Immature natural killer cell (primary cell): ENCODE measurements around the gene FSHB. TPM values are rescaled to one million over a fixed set of nuclear protein-coding genes. Genes with fewer than 3 reads are reported as not detected.
"Not testable (repeated sequence)": the region's sequence is repeated elsewhere in the genome, so short reads cannot be mapped to it uniquely, and the experiment has no call there.

ENCODE experiments used
- DNase-seq, 3 donors: peaks; one replicate each; pipeline ENCODE4 v3.0.0; 2022; ENCODE audit warnings: mixed read lengths in 1 of 3
- H3K27ac Mint-ChIP-seq, 6 donors: one replicate each; pipeline ENCODE4 v1.8.0; 2020; ENCODE audit warnings: mixed read lengths in 6 of 6, mild to moderate bottlenecking in 5 of 6, inconsistent platforms in 4 of 6, moderate library complexity in 3 of 6
- H3K27me3 Mint-ChIP-seq, 3 donors: one replicate each; pipeline ENCODE4 v1.8.0; 2020 to 2021; ENCODE audit warnings: low read depth in 3 of 3, mild to moderate bottlenecking in 3 of 3, mixed read lengths in 3 of 3, moderate library complexity in 3 of 3, inconsistent platforms in 1 of 3
- H3K36me3 Mint-ChIP-seq, 3 donors: one replicate each; pipeline ENCODE4 v1.8.0; 2020; ENCODE audit warnings: mixed read lengths in 3 of 3, inconsistent platforms in 2 of 3, mild to moderate bottlenecking in 2 of 3
- H3K4me1 Mint-ChIP-seq, 2 donors: one replicate each; pipeline ENCODE4 v1.8.0; 2020; ENCODE audit warnings: inconsistent platforms in 2 of 2, mild to moderate bottlenecking in 2 of 2, mixed read lengths in 2 of 2, moderate library complexity in 1 of 2
- H3K4me3 Mint-ChIP-seq, 5 donors: one replicate each; pipeline ENCODE4 v1.8.0; 2020; ENCODE audit warnings: mild to moderate bottlenecking in 5 of 5, mixed read lengths in 5 of 5, inconsistent platforms in 3 of 5, moderate library complexity in 3 of 5
- H3K9me3 Mint-ChIP-seq, 6 donors: one replicate each; pipeline ENCODE4 v1.8.0; 2020; ENCODE audit warnings: mild to moderate bottlenecking in 6 of 6, mixed read lengths in 6 of 6, inconsistent platforms in 4 of 6, moderate library complexity in 3 of 6
- polyA plus RNA-seq, 3 donors: library from polyadenylated mRNA; unstranded; fragments of 300-500 nt; fragmentation: Illumina TruSeq; gene quantifications; one replicate each; pipeline ENCODE4 v1.2.3, GENCODE V29; 2021

FSHB gene
- polyA plus RNA-seq: not detected

DNA sequence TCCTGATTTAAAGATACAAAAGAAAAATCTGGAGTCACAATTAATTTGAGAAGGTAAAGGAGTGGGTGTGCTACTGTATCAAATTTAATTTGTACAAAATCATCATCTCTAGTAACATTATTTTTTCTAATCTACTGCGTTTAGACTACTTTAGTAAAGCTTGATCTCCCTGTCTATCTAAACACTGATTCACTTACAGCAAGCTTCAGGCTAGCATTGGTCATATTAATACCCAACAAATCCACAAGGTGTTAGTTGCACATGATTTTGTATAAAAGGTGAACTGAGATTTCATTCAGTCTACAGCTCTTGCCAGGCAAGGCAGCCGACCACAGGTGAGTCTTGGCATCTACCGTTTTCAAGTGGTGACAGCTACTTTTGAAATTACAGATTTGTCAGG lies at the start of gene FSHB:
Gene FSHB, plus strand, starts transcription at position 301 of the 400 bp plus-strand sequence. CDS start 889 bp downstream, outside the sequence.
- H3K4me3 Mint-ChIP-seq: no peak within 1 kb of the TSS
- H3K27me3 Mint-ChIP-seq: peaks cover 1 to 2% (median 2%) of the 10 kb centered on the region in 3 donors
- no peaks in the 10 kb centered on the region for H3K4me1 Mint-ChIP-seq
- no peak within 1 kb of the TSS for H3K27ac Mint-ChIP-seq
- DNase-seq: no peak
- H3K9me3 Mint-ChIP-seq: peaks cover 0 to 7% (median 3%) of the 10 kb centered on the region in 6 donors
- peaks cover 0 to 3% (median under 1%) of the 10 kb centered on the region in 3 donors for H3K36me3 Mint-ChIP-seq

DNA sequence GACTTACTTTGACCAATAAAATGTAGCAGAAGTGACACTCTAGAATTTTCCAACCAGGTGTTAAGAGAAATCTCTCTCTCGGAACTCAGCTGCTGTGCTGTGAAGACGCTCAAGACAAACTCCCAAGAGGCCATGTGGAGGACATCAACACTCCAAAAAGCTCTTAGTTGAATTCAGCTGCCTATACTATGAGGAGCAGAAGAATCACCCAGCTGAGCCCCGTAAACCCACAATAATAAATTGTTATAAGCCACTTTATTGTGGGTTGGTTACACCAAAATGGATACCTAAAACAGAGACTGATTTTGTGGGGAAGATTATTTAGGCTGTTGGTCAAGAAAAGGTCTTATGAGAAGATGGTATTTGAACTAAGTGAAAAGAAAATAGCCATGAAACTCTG lies 44.1 kb upstream of the FSHB start:
- no peak for DNase-seq
- Mint-ChIP-seq H3K27ac (no peak overlapping the region), H3K9me3 (peaks cover 0 to 7% (median 0%) of the 10 kb centered on the region in 6 donors), H3K27me3 (peaks cover 0 to 2% (median 2%) of the 10 kb centered on the region in 3 donors), H3K4me3 (no peak overlapping the region), H3K36me3 (no peaks in the 10 kb centered on the region), H3K4me1 (no peaks in the 10 kb centered on the region)

DNA sequence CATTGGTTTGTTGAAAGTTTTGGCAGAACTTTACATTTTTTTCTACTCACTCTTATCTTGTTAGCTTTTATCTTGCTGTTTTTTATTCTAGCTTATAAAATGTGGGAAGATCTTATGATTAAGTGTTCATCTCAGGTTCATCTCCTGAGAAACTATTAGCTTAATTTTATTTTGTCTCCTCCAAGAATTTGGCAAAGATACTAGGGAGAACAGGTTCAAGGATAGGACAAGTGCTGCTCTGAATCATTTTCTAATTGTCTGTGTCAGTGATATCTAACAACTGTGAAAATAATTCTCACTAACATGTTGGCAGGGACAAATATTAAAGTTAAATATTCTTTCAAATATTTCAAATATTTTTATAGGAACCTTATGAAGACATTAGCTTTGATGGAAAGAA lies 38.2 kb upstream of the FSHB start:
- Mint-ChIP-seq H3K4me3 (no peak overlapping the region), H3K9me3 (no peaks in the 10 kb centered on the region)

DNA sequence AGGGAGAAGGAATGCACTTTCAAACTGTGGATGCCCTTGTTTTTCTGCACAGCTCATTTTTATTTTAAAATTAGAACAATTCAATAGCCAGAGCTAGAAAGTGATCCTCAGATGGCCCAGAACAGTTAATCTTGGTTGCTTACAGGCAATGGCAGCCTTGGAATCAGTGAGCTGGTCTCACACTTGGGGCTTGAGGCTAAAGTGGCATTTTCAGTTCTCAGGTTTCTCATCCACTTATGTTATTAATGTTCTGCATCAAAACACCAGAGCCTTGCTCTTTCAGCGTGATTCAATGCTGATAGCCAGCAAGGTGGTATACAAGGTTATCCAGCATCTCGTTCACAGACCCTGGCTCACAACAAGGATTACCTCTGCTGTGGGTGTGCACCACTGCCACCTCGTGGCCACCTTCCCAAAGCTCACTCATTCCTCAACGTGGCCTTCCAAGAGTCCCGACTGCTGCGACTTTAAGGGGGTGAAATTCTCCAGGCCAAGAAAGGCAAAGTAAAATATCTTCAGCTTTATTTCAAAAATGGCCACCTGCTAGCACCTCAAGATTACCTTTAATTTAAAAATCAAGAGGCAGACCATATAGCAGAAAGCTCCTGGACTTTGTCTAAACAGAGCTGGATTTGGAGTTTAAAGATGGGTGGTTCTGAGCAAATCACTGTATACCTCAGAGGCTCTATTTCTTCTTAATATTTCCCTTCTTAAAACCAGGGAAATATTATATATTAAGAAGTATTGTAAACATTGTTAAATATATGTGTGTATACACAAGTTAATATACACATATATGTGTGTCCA lies 34.2 kb upstream of the FSHB start:
- Mint-ChIP-seq H3K36me3 (no peaks in the 10 kb centered on the region), H3K4me1 (peaks cover 3 to 10% of the 10 kb centered on the region in 2 donors), H3K4me3 (no peak overlapping the region)

More for the DNA sequence above, 38.2 kb upstream of the FSHB start:
- Mint-ChIP-seq H3K4me1 (peaks cover 3 to 10% of the 10 kb centered on the region in 2 donors), H3K27me3 (peaks cover 0 to 6% (median 0%) of the 10 kb centered on the region in 3 donors), H3K36me3 (no peaks in the 10 kb centered on the region), H3K27ac (no peak overlapping the region)
- no peak for DNase-seq

DNA sequence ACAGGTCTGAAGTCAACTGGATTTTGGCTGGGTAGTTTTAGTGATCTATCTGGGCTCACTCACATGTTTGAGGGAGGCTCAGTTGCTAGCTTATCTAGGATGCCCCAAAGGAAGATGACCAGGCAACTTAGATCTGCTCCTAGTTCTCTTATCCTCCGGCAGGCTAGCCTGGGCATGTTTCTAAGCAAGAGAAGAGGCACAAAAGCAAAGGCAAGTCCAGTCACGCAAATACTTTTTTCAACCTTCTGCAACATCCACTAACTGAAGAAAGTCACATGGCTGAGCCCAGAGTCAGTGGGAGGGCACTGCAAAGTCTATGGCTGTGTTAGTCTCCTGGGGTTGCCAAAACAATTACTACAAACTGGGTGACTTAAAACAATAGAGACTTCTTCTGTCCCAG lies 32.9 kb upstream of the FSHB start:
- no peak for DNase-seq
- H3K4me3 Mint-ChIP-seq: no peak overlapping the region
- no peak overlapping the region for H3K27ac Mint-ChIP-seq
- peaks cover 3 to 10% of the 10 kb centered on the region in 2 donors for H3K4me1 Mint-ChIP-seq
- H3K9me3 Mint-ChIP-seq: peaks cover 0 to 2% (median 0%) of the 10 kb centered on the region in 6 donors
- no peaks in the 10 kb centered on the region for H3K27me3 Mint-ChIP-seq
- no peaks in the 10 kb centered on the region for H3K36me3 Mint-ChIP-seq

More for the DNA sequence above, 34.2 kb upstream of the FSHB start:
- Mint-ChIP-seq H3K27me3 (peaks cover 0 to 4% (median 0%) of the 10 kb centered on the region in 3 donors), H3K27ac (no peak overlapping the region), H3K9me3 (peaks cover 0 to 2% (median 0%) of the 10 kb centered on the region in 6 donors)
- DNase-seq: peak; percentile 6 to 17 (median 15)

DNA sequence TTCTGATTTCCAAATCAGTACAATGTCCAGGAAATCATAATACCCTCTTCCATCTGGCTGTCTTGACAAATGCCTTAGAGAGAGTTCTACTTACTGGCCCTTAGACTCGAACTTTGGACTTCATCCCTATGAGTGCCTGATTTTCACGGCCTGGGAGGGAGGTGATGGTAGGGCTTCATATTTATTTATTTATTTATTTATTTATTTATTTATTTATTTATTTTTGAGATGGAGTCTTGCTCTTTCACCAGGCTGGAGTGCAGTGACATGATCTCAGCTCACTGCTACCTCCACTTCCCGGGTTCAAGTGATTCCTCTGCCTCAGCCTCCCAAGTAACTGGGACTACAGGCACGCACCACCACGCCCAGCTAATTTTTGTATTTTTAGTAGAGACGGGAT lies 27.8 kb upstream of the FSHB start:
- H3K27me3 Mint-ChIP-seq, H3K9me3 Mint-ChIP-seq, H3K36me3 Mint-ChIP-seq, H3K4me3 Mint-ChIP-seq, DNase-seq, H3K27ac Mint-ChIP-seq: not testable (repeated sequence)
- peaks cover 5 to 16% of the 10 kb centered on the region in 2 donors for H3K4me1 Mint-ChIP-seq

DNA sequence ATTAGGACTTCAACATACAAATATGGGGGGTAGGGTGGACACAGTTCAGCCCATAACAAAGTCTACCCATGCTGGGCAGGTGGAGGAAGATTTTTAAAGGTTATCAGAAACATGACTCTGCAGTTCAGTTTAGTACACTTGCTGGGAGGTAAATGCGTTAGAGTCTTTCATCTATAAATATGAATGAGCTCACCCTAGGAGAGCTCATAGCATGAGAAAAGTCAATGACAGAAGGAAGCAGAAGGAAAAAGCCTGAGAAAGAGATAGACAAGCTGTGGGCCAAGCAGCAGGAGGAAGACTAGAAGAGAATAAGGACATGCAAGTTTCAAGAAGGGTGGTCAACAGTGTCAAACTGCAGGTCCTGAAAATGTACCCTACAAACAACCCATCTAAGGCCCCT lies 27.0 kb upstream of the FSHB start:
- peaks cover 0 to 2% (median 0%) of the 10 kb centered on the region in 3 donors for H3K27me3 Mint-ChIP-seq
- H3K36me3 Mint-ChIP-seq: peaks cover 0 to 4% (median 0%) of the 10 kb centered on the region in 3 donors
- H3K4me3 Mint-ChIP-seq: no peak overlapping the region
- H3K9me3 Mint-ChIP-seq: peaks cover 0 to 2% (median 0%) of the 10 kb centered on the region in 6 donors
- no peak for DNase-seq
- no peak overlapping the region for H3K27ac Mint-ChIP-seq
- H3K4me1 Mint-ChIP-seq: peaks cover 5 to 16% of the 10 kb centered on the region in 2 donors

DNA sequence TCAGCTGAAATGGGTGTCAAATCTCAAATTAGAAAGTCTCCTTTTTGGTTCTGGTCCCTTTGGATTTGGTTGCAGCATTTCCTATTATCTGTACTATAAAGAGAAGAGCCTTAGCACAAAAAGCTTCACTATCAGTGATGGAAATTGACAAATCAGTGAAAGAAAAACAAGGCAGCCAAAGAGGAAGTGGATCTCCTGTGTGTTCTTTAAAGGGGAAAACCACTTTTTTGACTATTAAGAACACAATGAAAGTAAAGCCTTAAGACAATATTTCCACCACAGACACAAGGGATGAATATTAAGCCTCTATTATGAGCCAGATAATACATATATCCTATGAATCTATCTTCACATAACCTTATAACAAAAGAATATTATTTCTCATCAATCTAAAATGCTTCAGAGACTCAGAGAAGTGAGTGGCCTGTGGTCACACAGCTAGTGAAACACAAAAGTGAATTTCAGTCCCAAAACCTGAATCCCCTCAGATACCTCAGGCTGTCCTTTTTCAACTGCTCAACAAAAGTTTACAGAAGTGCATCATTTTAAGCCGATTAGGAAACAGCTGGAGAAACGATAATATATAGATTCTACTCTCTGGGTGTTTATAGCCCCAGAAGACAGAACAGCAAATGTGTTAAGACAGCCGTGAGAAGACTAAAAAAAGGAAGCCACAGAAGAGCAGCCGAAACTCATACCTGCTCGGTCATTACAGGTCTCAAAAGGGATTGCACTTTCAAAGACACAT lies 24.4 kb upstream of the FSHB start:
- H3K4me3 Mint-ChIP-seq: peak overlapping the region in 1 of 5 donors; percentile 12
- peak overlapping the region in 2 of 6 donors; percentile 0 to 5 for H3K27ac Mint-ChIP-seq
- H3K9me3 Mint-ChIP-seq: no peaks in the 10 kb centered on the region
- no peak for DNase-seq
- peaks cover 0 to 2% (median 0%) of the 10 kb centered on the region in 3 donors for H3K27me3 Mint-ChIP-seq
- peaks cover 0 to 4% (median 0%) of the 10 kb centered on the region in 3 donors for H3K36me3 Mint-ChIP-seq
- peaks cover 5 to 16% of the 10 kb centered on the region in 2 donors for H3K4me1 Mint-ChIP-seq

DNA sequence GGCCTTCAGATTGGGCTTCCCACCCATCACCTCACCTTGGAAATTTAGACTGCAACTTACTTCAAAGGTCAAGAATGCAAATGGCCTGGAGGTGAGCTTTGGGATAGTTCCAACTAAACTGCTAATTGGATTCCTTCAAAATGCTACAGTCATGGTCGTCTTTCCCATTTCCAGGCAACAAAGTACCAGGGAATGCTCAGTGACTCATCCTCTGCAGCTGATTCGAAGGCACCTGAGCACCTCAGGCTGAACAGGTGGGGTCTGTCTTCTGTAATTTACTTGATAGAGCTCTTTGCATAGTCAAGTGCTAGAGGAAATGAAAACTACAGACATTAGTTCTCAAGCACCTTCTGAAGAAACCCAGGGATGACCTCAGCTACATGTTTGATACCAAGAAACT lies 20.5 kb upstream of the FSHB start:
- no peaks in the 10 kb centered on the region for H3K36me3 Mint-ChIP-seq
- H3K9me3 Mint-ChIP-seq: no peaks in the 10 kb centered on the region
- no peak overlapping the region for H3K27ac Mint-ChIP-seq
- peaks cover 5 to 16% of the 10 kb centered on the region in 2 donors for H3K4me1 Mint-ChIP-seq
- DNase-seq: no peak
- no peak overlapping the region for H3K4me3 Mint-ChIP-seq
- no peaks in the 10 kb centered on the region for H3K27me3 Mint-ChIP-seq

DNA sequence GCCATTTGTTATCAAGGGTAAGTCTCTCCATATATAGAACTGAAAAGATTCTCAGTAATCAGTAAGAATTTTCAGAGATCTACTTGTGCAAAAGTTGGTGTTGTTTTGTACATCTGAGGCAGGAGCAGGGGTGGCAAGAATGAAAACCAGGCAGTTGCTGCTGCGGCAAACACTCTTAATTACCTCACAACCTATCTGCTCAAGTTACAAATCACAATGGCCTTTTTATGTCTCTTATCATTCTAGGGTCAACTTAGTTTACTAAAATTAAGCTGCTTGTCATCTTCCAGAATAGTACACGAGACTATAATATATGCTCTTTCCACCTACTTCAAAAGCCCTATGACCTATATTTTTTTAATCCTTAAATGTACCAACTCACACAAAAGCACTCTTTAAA lies 14.3 kb upstream of the FSHB start:
- Mint-ChIP-seq H3K27me3 (peaks cover 2% of the 10 kb centered on the region in 3 donors), H3K4me3 (no peak overlapping the region), H3K27ac (no peak overlapping the region), H3K36me3 (no peaks in the 10 kb centered on the region), H3K9me3 (peaks cover 0 to 2% (median 0%) of the 10 kb centered on the region in 6 donors), H3K4me1 (no peaks in the 10 kb centered on the region)
- DNase-seq: no peak

DNA sequence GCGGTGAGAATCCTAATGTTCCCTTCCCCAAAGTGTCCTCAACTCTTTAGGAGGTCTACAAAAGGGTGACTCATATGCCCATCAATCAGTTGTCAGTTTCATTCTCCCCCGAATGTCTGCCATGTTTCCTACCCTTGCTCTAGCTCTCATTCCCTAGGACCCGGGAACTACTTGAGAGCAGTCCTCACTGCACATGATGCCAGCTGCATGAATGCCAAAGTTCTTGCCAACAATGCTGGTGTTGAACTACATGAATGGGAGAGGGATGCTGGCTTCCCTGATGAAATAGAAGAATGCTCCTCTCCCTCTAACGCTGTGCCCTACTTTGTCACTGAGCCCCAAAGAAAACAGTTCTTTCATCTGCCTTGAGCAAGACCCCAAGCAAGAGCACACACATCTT lies 12.5 kb upstream of the FSHB start:
- Mint-ChIP-seq H3K27me3 (peaks cover 2% of the 10 kb centered on the region in 3 donors), H3K4me1 (no peaks in the 10 kb centered on the region), H3K27ac (no peak overlapping the region), H3K36me3 (no peaks in the 10 kb centered on the region), H3K9me3 (peaks cover 0 to 2% (median 0%) of the 10 kb centered on the region in 6 donors), H3K4me3 (no peak overlapping the region)
- DNase-seq: no peak

DNA sequence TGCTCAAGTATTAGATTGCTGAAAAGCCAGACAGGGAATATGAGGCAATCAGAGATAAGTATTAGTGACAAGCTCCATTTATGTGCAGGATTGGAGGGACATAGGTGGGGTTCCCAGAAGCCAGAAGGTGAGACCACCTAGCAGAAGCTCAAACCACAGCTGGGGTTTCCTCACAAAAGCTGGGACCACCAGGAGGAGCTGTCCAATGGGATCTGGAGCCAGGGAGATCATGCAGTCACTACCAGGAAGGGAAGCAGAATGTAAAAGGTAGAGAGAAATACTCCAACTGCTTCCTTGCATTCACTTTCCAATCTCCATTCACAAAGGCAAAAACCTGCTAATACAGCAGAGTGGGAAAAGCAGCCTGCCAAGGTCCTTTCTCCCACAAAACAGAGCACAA lies 5.2 kb upstream of the FSHB start:
- no peak overlapping the region for H3K27ac Mint-ChIP-seq
- no peaks in the 10 kb centered on the region for H3K4me1 Mint-ChIP-seq
- H3K9me3 Mint-ChIP-seq: peaks cover 0 to 10% (median 4%) of the 10 kb centered on the region in 6 donors
- no peak overlapping the region for H3K4me3 Mint-ChIP-seq
- peaks cover 1 to 2% (median 2%) of the 10 kb centered on the region in 3 donors for H3K27me3 Mint-ChIP-seq
- DNase-seq: no peak
- H3K36me3 Mint-ChIP-seq: peaks cover 0 to 3% (median 3%) of the 10 kb centered on the region in 3 donors

DNA sequence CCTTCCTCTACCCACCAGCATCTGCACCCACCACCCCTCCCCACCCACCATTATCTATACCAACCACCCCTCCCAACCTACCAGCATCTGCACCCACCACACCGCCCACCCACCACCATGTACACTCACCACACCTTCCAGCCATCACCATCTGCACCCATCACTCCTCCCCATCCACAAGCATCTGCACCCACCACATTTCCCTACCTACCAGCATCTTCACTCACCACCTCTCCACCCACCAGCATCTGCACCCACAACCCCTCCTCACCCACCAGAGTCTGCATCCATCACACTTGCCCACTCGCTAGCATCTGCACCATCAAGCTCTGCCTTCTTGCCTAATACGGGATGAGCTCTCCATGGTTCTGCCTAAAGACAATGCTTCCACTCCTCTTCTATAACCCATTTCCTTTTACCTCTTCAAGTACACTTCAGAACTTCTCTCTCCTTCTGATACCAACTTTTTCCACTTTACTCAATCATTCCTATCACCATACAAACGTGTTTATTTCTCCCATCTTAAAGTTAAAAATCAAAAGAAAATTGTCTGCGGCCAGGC lies 2.4 kb upstream of the FSHB start:
- peaks cover 1 to 2% (median 2%) of the 10 kb centered on the region in 3 donors for H3K27me3 Mint-ChIP-seq
- peaks cover 0 to 10% (median 4%) of the 10 kb centered on the region in 6 donors for H3K9me3 Mint-ChIP-seq
- DNase-seq: no peak
- H3K36me3 Mint-ChIP-seq: peaks cover 0 to 3% (median 3%) of the 10 kb centered on the region in 3 donors
- no peak overlapping the region for H3K27ac Mint-ChIP-seq
- no peaks in the 10 kb centered on the region for H3K4me1 Mint-ChIP-seq
- no peak overlapping the region for H3K4me3 Mint-ChIP-seq

DNA sequence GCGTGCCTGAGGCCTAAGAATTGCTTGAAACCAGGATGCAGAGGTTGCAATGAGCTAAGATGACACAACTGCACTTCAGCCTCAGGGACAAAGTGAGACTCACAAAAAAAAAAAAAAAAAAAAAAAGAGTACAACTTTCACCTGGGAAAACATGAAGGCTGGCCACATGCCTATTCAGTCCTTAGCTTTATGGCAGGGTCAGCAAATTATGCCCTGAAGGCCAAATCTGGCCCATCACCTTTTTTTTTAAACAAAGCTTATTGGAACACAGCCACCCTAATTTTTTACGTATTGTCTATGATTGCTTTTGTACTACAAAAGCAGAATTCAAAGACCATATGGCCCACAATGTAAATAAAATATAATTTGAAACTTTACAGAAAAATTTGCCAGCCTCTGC lies 8.2 kb downstream of the FSHB start:
- DNase-seq: no peak
- Mint-ChIP-seq H3K27me3 (peaks cover 0 to 2% (median 0%) of the 10 kb centered on the region in 3 donors), H3K4me1 (no peaks in the 10 kb centered on the region), H3K36me3 (no peaks in the 10 kb centered on the region), H3K4me3 (no peak overlapping the region), H3K27ac (no peak overlapping the region), H3K9me3 (no peaks in the 10 kb centered on the region)
